Measurements from ENCODE around the gene CDRT4.
"Not testable (repeated sequence)": the region's sequence is repeated elsewhere in the genome, so short reads cannot be mapped to it uniquely, and the experiment has no call there.

Gene CDRT4

GRCh38 chr17:15467592-15467991, at the start of gene CDRT4:
TSS of gene CDRT4 (minus strand) at chr17:15467621. CDS start at chr17:15440238, 27,383 bp downstream.
- Mint-ChIP-seq H3K9me3 (ENCODE audit: low read depth) (peaks cover 4% of the 10 kb centered on the region), H3K36me3 (peaks cover 5% of the 10 kb centered on the region), H3K27ac (no peak within 1 kb of the TSS)

GRCh38 chr17:15516150-15516549, 48.7 kb upstream of the CDRT4 start:
- Mint-ChIP-seq H3K4me3 (no peak overlapping the region), H3K9me3 (ENCODE audit: low read depth) (no peaks in the 10 kb centered on the region), H3K36me3 (peaks cover 21% of the 10 kb centered on the region), H3K27ac (no peak overlapping the region), H3K27me3 (no peaks in the 10 kb centered on the region), H3K4me1 (ENCODE audit: low read depth) (peaks cover 1% of the 10 kb centered on the region)

More at GRCh38 chr17:15467592-15467991, at the start of gene CDRT4:
- Mint-ChIP-seq H3K27me3 (no peaks in the 10 kb centered on the region), H3K4me3 (no peak within 1 kb of the TSS), H3K4me1 (ENCODE audit: low read depth) (no peaks in the 10 kb centered on the region)

- H3K27me3 Mint-ChIP-seq, result no peaks in the 10 kb centered on the region
- H3K9me3 Mint-ChIP-seq (ENCODE audit: low read depth), result no peaks in the 10 kb centered on the region
- H3K4me3 Mint-ChIP-seq, result no peak overlapping the region
- peaks cover 27% of the 10 kb centered on the region for H3K36me3 Mint-ChIP-seq
- H3K4me1 Mint-ChIP-seq (ENCODE audit: low read depth), result peaks cover 3% of the 10 kb centered on the region
- no peak overlapping the region for H3K27ac Mint-ChIP-seq
Observed at GRCh38 chr17:15514469-15514868, 47.0 kb upstream of the CDRT4 start.

GRCh38 chr17:15513856-15514459, 46.5 kb upstream of the CDRT4 start:
- Mint-ChIP-seq H3K36me3 (peaks cover 26% of the 10 kb centered on the region), H3K27me3 (no peaks in the 10 kb centered on the region), H3K4me3 (no peak overlapping the region), H3K9me3 (ENCODE audit: low read depth) (no peaks in the 10 kb centered on the region), H3K27ac (no peak overlapping the region), H3K4me1 (ENCODE audit: low read depth) (peaks cover 3% of the 10 kb centered on the region)

GRCh38 chr17:15513058-15513791, 45.8 kb upstream of the CDRT4 start:
- Mint-ChIP-seq H3K4me3 (no peak overlapping the region), H3K27ac (no peak overlapping the region), H3K27me3 (no peaks in the 10 kb centered on the region), H3K9me3 (ENCODE audit: low read depth) (no peaks in the 10 kb centered on the region), H3K4me1 (ENCODE audit: low read depth) (peaks cover 3% of the 10 kb centered on the region), H3K36me3 (peaks cover 24% of the 10 kb centered on the region)

- peaks cover 22% of the 10 kb centered on the region for H3K36me3 Mint-ChIP-seq
- no peak overlapping the region for H3K27ac Mint-ChIP-seq
- H3K27me3 Mint-ChIP-seq, result no peaks in the 10 kb centered on the region
- H3K9me3 Mint-ChIP-seq (ENCODE audit: low read depth), result no peaks in the 10 kb centered on the region
- no peak overlapping the region for H3K4me3 Mint-ChIP-seq
- H3K4me1 Mint-ChIP-seq (ENCODE audit: low read depth), result peaks cover 3% of the 10 kb centered on the region
Observed at GRCh38 chr17:15512071-15512709, 44.8 kb upstream of the CDRT4 start.

GRCh38 chr17:15511142-15511541, 43.7 kb upstream of the CDRT4 start:
- Mint-ChIP-seq H3K4me1 (ENCODE audit: low read depth) (peaks cover 3% of the 10 kb centered on the region), H3K4me3 (no peak overlapping the region), H3K36me3 (peaks cover 17% of the 10 kb centered on the region), H3K27ac (no peak overlapping the region), H3K27me3 (no peaks in the 10 kb centered on the region), H3K9me3 (ENCODE audit: low read depth) (no peaks in the 10 kb centered on the region)

- no peaks in the 10 kb centered on the region for H3K27me3 Mint-ChIP-seq
- H3K4me3 Mint-ChIP-seq, result no peak overlapping the region
- H3K27ac Mint-ChIP-seq, result no peak overlapping the region
- H3K36me3 Mint-ChIP-seq, result peaks cover 10% of the 10 kb centered on the region
- H3K9me3 Mint-ChIP-seq (ENCODE audit: low read depth), result no peaks in the 10 kb centered on the region
- peaks cover 3% of the 10 kb centered on the region for H3K4me1 Mint-ChIP-seq (ENCODE audit: low read depth)
Observed at GRCh38 chr17:15510361-15510760, 42.9 kb upstream of the CDRT4 start.

- Mint-ChIP-seq H3K4me3 (no peak overlapping the region), H3K4me1 (ENCODE audit: low read depth) (peaks cover 3% of the 10 kb centered on the region), H3K9me3 (ENCODE audit: low read depth) (no peaks in the 10 kb centered on the region), H3K36me3 (peaks cover 6% of the 10 kb centered on the region), H3K27me3 (no peaks in the 10 kb centered on the region), H3K27ac (no peak overlapping the region)
Observed at GRCh38 chr17:15509095-15509494, 41.7 kb upstream of the CDRT4 start.

- H3K27me3 Mint-ChIP-seq, result no peaks in the 10 kb centered on the region
- H3K4me3 Mint-ChIP-seq, result no peak overlapping the region
- no peak overlapping the region for H3K27ac Mint-ChIP-seq
- H3K4me1 Mint-ChIP-seq (ENCODE audit: low read depth), result peaks cover 3% of the 10 kb centered on the region
- H3K9me3 Mint-ChIP-seq (ENCODE audit: low read depth), result no peaks in the 10 kb centered on the region
- peaks cover 6% of the 10 kb centered on the region for H3K36me3 Mint-ChIP-seq
Observed at GRCh38 chr17:15508466-15508865, 41.0 kb upstream of the CDRT4 start.

- H3K9me3 Mint-ChIP-seq (ENCODE audit: low read depth), result no peaks in the 10 kb centered on the region
- no peak overlapping the region for H3K4me3 Mint-ChIP-seq
- no peak overlapping the region for H3K27ac Mint-ChIP-seq
- H3K36me3 Mint-ChIP-seq, result peaks cover 6% of the 10 kb centered on the region
- no peaks in the 10 kb centered on the region for H3K27me3 Mint-ChIP-seq
- peaks cover 7% of the 10 kb centered on the region for H3K4me1 Mint-ChIP-seq (ENCODE audit: low read depth)
Observed at GRCh38 chr17:15507896-15508295, 40.5 kb upstream of the CDRT4 start.

GRCh38 chr17:15507001-15507400, 39.6 kb upstream of the CDRT4 start:
- no peak overlapping the region for H3K4me3 Mint-ChIP-seq
- no peaks in the 10 kb centered on the region for H3K27me3 Mint-ChIP-seq
- no peaks in the 10 kb centered on the region for H3K9me3 Mint-ChIP-seq (ENCODE audit: low read depth)
- peaks cover 10% of the 10 kb centered on the region for H3K4me1 Mint-ChIP-seq (ENCODE audit: low read depth)
- no peak overlapping the region for H3K27ac Mint-ChIP-seq
- H3K36me3 Mint-ChIP-seq, result peaks cover 6% of the 10 kb centered on the region

- not testable (repeated sequence) for H3K36me3 Mint-ChIP-seq; H3K9me3 Mint-ChIP-seq (ENCODE audit: low read depth); H3K4me1 Mint-ChIP-seq (ENCODE audit: low read depth); H3K27me3 Mint-ChIP-seq; H3K27ac Mint-ChIP-seq; H3K4me3 Mint-ChIP-seq
Observed at GRCh38 chr17:15505708-15506107, 38.3 kb upstream of the CDRT4 start.

- no peaks in the 10 kb centered on the region for H3K9me3 Mint-ChIP-seq (ENCODE audit: low read depth)
- H3K27ac Mint-ChIP-seq, result no peak overlapping the region
- no peaks in the 10 kb centered on the region for H3K36me3 Mint-ChIP-seq
- H3K4me1 Mint-ChIP-seq (ENCODE audit: low read depth), result peaks cover 6% of the 10 kb centered on the region
- no peaks in the 10 kb centered on the region for H3K27me3 Mint-ChIP-seq
- no peak overlapping the region for H3K4me3 Mint-ChIP-seq
Observed at GRCh38 chr17:15503731-15504130, 36.3 kb upstream of the CDRT4 start.

GRCh38 chr17:15502369-15503112, 35.1 kb upstream of the CDRT4 start:
- Mint-ChIP-seq H3K27ac (no peak overlapping the region), H3K4me3 (peak overlapping the region; percentile 65), H3K9me3 (ENCODE audit: low read depth) (no peaks in the 10 kb centered on the region), H3K36me3 (peaks cover 5% of the 10 kb centered on the region), H3K27me3 (no peaks in the 10 kb centered on the region), H3K4me1 (ENCODE audit: low read depth) (peaks cover 6% of the 10 kb centered on the region)
